ENCODE measurements around the gene LIPC. TPM values are rescaled to one million over a fixed set of nuclear protein-coding genes. Genes with fewer than 3 reads are reported as not detected.

The LIPC gene
- total RNA-seq, 1 experiment from 2014 or later = not detected

- intact Hi-C loops (cut with micrococcal nuclease; ENCODE audit: unreplicated experiment) = no loop called here
- no peak for DNase-seq (ENCODE audit: low spot score)
Observed at GRCh38 chr15:58442122-58442521, 10.3 kb downstream of the LIPC start.

GRCh38 chr15:58443308-58443707 lies 11.5 kb downstream of the LIPC start:
- no TSS peak for BruUV-seq (replicated peaks)
- no peak for TF ChIP-seq CTCF (conservative IDR thresholded peaks at IDR 0.05; ENCODE audit: low read depth, low read length)
- TF ChIP-seq EZH2 (IDR thresholded peaks at IDR 0.05; ENCODE audit: borderline replicate concordance, low read depth, low read length, poor library complexity, severe bottlenecking) = no peak
- Histone ChIP-seq H3K36me3 (ENCODE audit: insufficient read depth, low read length, poor library complexity, severe bottlenecking) (no peaks in the 10 kb centered on the region), H3K9me3 (ENCODE audit: low read depth, low read length, poor library complexity, severe bottlenecking) (no peaks in the 10 kb centered on the region), H3K27me3 (replicated peaks; ENCODE audit: insufficient read depth, low read depth, low read length, poor library complexity) (no peaks in the 10 kb centered on the region), H3K4me1 (ENCODE audit: insufficient read depth, low read length, poor library complexity, severe bottlenecking) (no peaks in the 10 kb centered on the region), H3K27ac (ENCODE audit: low read depth, low read length, poor library complexity, severe bottlenecking) (no peak overlapping the region), H3K4me3 (ENCODE audit: low read depth, low read length, poor library complexity, severe bottlenecking) (no peak overlapping the region)
- ChIA-PET POLR2A (ENCODE audit: low non-redundant PET) (no interaction called here), CTCF (no interaction called here)
- intact Hi-C loops (cut with micrococcal nuclease; ENCODE audit: unreplicated experiment) = no loop called here
- DNase-seq (ENCODE audit: low spot score) = no peak

More at GRCh38 chr15:58442122-58442521, 10.3 kb downstream of the LIPC start:
- no peaks in the 10 kb centered on the region for H3K27me3 ChIP-seq (replicated peaks; ENCODE audit: insufficient read depth, low read depth, low read length, poor library complexity)
- no peak for TF ChIP-seq EZH2 (IDR thresholded peaks at IDR 0.05; ENCODE audit: borderline replicate concordance, low read depth, low read length, poor library complexity, severe bottlenecking)
- TF ChIP-seq CTCF (conservative IDR thresholded peaks at IDR 0.05; ENCODE audit: low read depth, low read length) = no peak
- ChIA-PET CTCF (no interaction called here), POLR2A (ENCODE audit: low non-redundant PET) (no interaction called here)
- H3K9me3 ChIP-seq (ENCODE audit: low read depth, low read length, poor library complexity, severe bottlenecking) = no peaks in the 10 kb centered on the region
- no peaks in the 10 kb centered on the region for H3K4me1 ChIP-seq (ENCODE audit: insufficient read depth, low read length, poor library complexity, severe bottlenecking)
- H3K36me3 ChIP-seq (ENCODE audit: insufficient read depth, low read length, poor library complexity, severe bottlenecking) = no peaks in the 10 kb centered on the region
- no peak overlapping the region for H3K27ac ChIP-seq (ENCODE audit: low read depth, low read length, poor library complexity, severe bottlenecking)
- BruUV-seq (replicated peaks) = no TSS peak
- no peak overlapping the region for H3K4me3 ChIP-seq (ENCODE audit: low read depth, low read length, poor library complexity, severe bottlenecking)

GRCh38 chr15:58444056-58444455 lies 12.3 kb downstream of the LIPC start:
- ChIA-PET POLR2A (ENCODE audit: low non-redundant PET) (no interaction called here), CTCF (no interaction called here)
- Histone ChIP-seq H3K4me1 (ENCODE audit: insufficient read depth, low read length, poor library complexity, severe bottlenecking) (no peaks in the 10 kb centered on the region), H3K4me3 (ENCODE audit: low read depth, low read length, poor library complexity, severe bottlenecking) (no peak overlapping the region), H3K27me3 (replicated peaks; ENCODE audit: insufficient read depth, low read depth, low read length, poor library complexity) (no peaks in the 10 kb centered on the region), H3K9me3 (ENCODE audit: low read depth, low read length, poor library complexity, severe bottlenecking) (no peaks in the 10 kb centered on the region), H3K36me3 (ENCODE audit: insufficient read depth, low read length, poor library complexity, severe bottlenecking) (no peaks in the 10 kb centered on the region), H3K27ac (ENCODE audit: low read depth, low read length, poor library complexity, severe bottlenecking) (no peak overlapping the region)
- no TSS peak for BruUV-seq (replicated peaks)
- intact Hi-C loops (cut with micrococcal nuclease; ENCODE audit: unreplicated experiment) = no loop called here
- TF ChIP-seq EZH2 (IDR thresholded peaks at IDR 0.05; ENCODE audit: borderline replicate concordance, low read depth, low read length, poor library complexity, severe bottlenecking) = no peak
- no peak for TF ChIP-seq CTCF (conservative IDR thresholded peaks at IDR 0.05; ENCODE audit: low read depth, low read length)
- no peak for DNase-seq (ENCODE audit: low spot score)

Measured in A673 (cell line).